ENCODE results near the gene MXRA8. TPM values are rescaled to one million over a fixed set of nuclear protein-coding genes. Genes with fewer than 3 reads are reported as not detected.

The MXRA8 gene
- total and polyA plus RNA-seq, 9 of the 15 experiments (the other 6 are each of a cell fraction or from before 2014, with no cell fraction given): 0.66 to 11.3 (median 6.3) TPM

GRCh38 chr1:1399187-1399871, 41.0 kb upstream of the MXRA8 start, which contains the start of gene CCNL2 (continued):
- peak; percentile 85 for TF ChIP-seq PCBP1 (IDR thresholded peaks at IDR 0.05; ENCODE audit: low read depth, low read length, poor library complexity, severe bottlenecking)
- TF ChIP-seq TEAD4 (IDR thresholded peaks at IDR 0.05; ENCODE audit: low read length): no peak
- no peak for TF ChIP-seq TEAD4 (CRISPR knock-in tag; IDR thresholded peaks at IDR 0.05; ENCODE audit: borderline replicate concordance)
- no peak for TF ChIP-seq RFX5 (IDR thresholded peaks at IDR 0.05; ENCODE audit: low read depth, low read length)
- peak in 1 of 2 experiments; percentile 92; a peak in 2 of 4 replicates for TF ChIP-seq ZNF639 (CRISPR knock-in tag; conservative IDR thresholded peaks at IDR 0.05 in 1 of 2, IDR thresholded peaks at IDR 0.05 in 1 of 2)
- TF ChIP-seq ATF6 (CRISPR knock-in tag; IDR thresholded peaks at IDR 0.05): peak; percentile 91; the same call in 1 of the 2 replicates
- TF ChIP-seq ZNF134 (CRISPR knock-in tag; conservative IDR thresholded peaks at IDR 0.05): no peak
- no peak for TF ChIP-seq ZFP30 (CRISPR knock-in tag; IDR thresholded peaks at IDR 0.05; ENCODE audit: borderline replicate concordance)
- TF ChIP-seq ZNF184 (CRISPR knock-in tag; IDR thresholded peaks at IDR 0.05): no peak
- peak; percentile 77; the same call in 1 of the 2 replicates for TF ChIP-seq ARID4B (CRISPR knock-in tag; IDR thresholded peaks at IDR 0.05)
- no peak for TF ChIP-seq ZNF23 (CRISPR knock-in tag; IDR thresholded peaks at IDR 0.05)
- TF ChIP-seq HDAC3 (IDR thresholded peaks at IDR 0.05; ENCODE audit: borderline replicate concordance, partially characterized antibody): no peak
- TF ChIP-seq KHSRP (IDR thresholded peaks at IDR 0.05): no peak
- TF ChIP-seq FOXA3 (CRISPR knock-in tag; conservative IDR thresholded peaks at IDR 0.05 in 1 of 2, IDR thresholded peaks at IDR 0.05 in 1 of 2): no peak
- TF ChIP-seq HES1 (IDR thresholded peaks at IDR 0.05; ENCODE audit: low read depth): no peak
- peak; percentile 91 for TF ChIP-seq NR2C1 (IDR thresholded peaks at IDR 0.05)
- TF ChIP-seq NR2C1 (tag; IDR thresholded peaks at IDR 0.05): peak; percentile 92
- no peak for TF ChIP-seq CBX2 (IDR thresholded peaks at IDR 0.05; ENCODE audit: insufficient read depth, low read length, poor library complexity, severe bottlenecking)
- no peak for TF ChIP-seq MIER1 (IDR thresholded peaks at IDR 0.05; ENCODE audit: low read depth)
